ENCODE data around the gene GNAO1.
"Not testable (repeated sequence)": the region's sequence is repeated elsewhere in the genome, so short reads cannot be mapped to it uniquely, and the experiment has no call there.

The GNAO1 gene

GRCh38 chr16:56369202-56369601 is 177.9 kb downstream of the GNAO1 start:
- DNase-seq (ENCODE audit: low read depth), result no peak
- no peak for TF ChIP-seq CTCF (IDR thresholded peaks at IDR 0.05; ENCODE audit: control insufficient read depth, insufficient read depth, low read depth, low read length, missing control alignments)
- no peak overlapping the region for H3K4me3 ChIP-seq (ENCODE audit: control insufficient read depth, low read depth, low read length)

- no peak for TF ChIP-seq CTCF (IDR thresholded peaks at IDR 0.05; ENCODE audit: control insufficient read depth, insufficient read depth, low read depth, low read length, missing control alignments)
- DNase-seq (ENCODE audit: low read depth), result no peak
- H3K4me3 ChIP-seq (ENCODE audit: control insufficient read depth, low read depth, low read length), result no peak overlapping the region
These were observed 179.0 kb downstream of the GNAO1 start for GRCh38 chr16:56370185-56370874.

GRCh38 chr16:56370875-56371659 is 179.8 kb downstream of the GNAO1 start:
- no peak for DNase-seq (ENCODE audit: low read depth)
- H3K4me3 ChIP-seq (ENCODE audit: control insufficient read depth, low read depth, low read length), result no peak overlapping the region
- TF ChIP-seq CTCF (IDR thresholded peaks at IDR 0.05; ENCODE audit: control insufficient read depth, insufficient read depth, low read depth, low read length, missing control alignments), result no peak

- TF ChIP-seq CTCF (IDR thresholded peaks at IDR 0.05; ENCODE audit: control insufficient read depth, insufficient read depth, low read depth, low read length, missing control alignments), result no peak
- DNase-seq (ENCODE audit: low read depth), result no peak
- no peak overlapping the region for H3K4me3 ChIP-seq (ENCODE audit: control insufficient read depth, low read depth, low read length)
These were observed 180.3 kb downstream of the GNAO1 start for GRCh38 chr16:56371660-56371937.

- TF ChIP-seq CTCF (IDR thresholded peaks at IDR 0.05; ENCODE audit: control insufficient read depth, insufficient read depth, low read depth, low read length, missing control alignments), result no peak
- no peak for DNase-seq (ENCODE audit: low read depth)
- H3K4me3 ChIP-seq (ENCODE audit: control insufficient read depth, low read depth, low read length), result no peak overlapping the region
These were observed 180.8 kb downstream of the GNAO1 start for GRCh38 chr16:56372013-56372634.

- TF ChIP-seq CTCF (IDR thresholded peaks at IDR 0.05; ENCODE audit: control insufficient read depth, insufficient read depth, low read depth, low read length, missing control alignments), result no peak
- DNase-seq (ENCODE audit: low read depth), result no peak
- H3K4me3 ChIP-seq (ENCODE audit: control insufficient read depth, low read depth, low read length), result no peak overlapping the region
These were observed 181.7 kb downstream of the GNAO1 start for GRCh38 chr16:56373003-56373402.

GRCh38 chr16:56375792-56376191 is 184.5 kb downstream of the GNAO1 start:
- DNase-seq (ENCODE audit: low read depth); H3K4me3 ChIP-seq (ENCODE audit: control insufficient read depth, low read depth, low read length): not testable (repeated sequence)

- DNase-seq (ENCODE audit: low read depth); H3K4me3 ChIP-seq (ENCODE audit: control insufficient read depth, low read depth, low read length): not testable (repeated sequence)
These were observed 187.8 kb downstream of the GNAO1 start for GRCh38 chr16:56379044-56379443.

GRCh38 chr16:56380778-56381485 is 189.6 kb downstream of the GNAO1 start:
- H3K4me3 ChIP-seq (ENCODE audit: control insufficient read depth, low read depth, low read length); DNase-seq (ENCODE audit: low read depth): not testable (repeated sequence)
